ENCODE measurements around the gene LEMD2. TPM values are rescaled to one million over a fixed set of nuclear protein-coding genes. Genes with fewer than 3 reads are reported as not detected.

Gene LEMD2
- total and polyA plus RNA-seq, 9 of the 15 experiments (the other 6 are each of a cell fraction or from before 2014, with no cell fraction given), result 0.32 to 46.3 (median 30.8) TPM

- TF ChIP-seq ZBTB34 (CRISPR knock-in tag; IDR thresholded peaks at IDR 0.05) (no peak), ZNF740 (CRISPR knock-in tag; IDR thresholded peaks at IDR 0.05) (peak; percentile 74), ZNF740 (tag; IDR thresholded peaks at IDR 0.05) (no peak), BRF2 (IDR thresholded peaks at IDR 0.05; ENCODE audit: borderline replicate concordance, insufficient read depth, insufficient read length) (no peak), MAFK (IDR thresholded peaks at IDR 0.05; ENCODE audit: low read length) (no peak), NONO (IDR thresholded peaks at IDR 0.05; ENCODE audit: low read depth in 2 of 2, low read length in 1 of 2) (no peak), CBFB (CRISPR knock-in tag; IDR thresholded peaks at IDR 0.05) (no peak), ZNF668 (CRISPR knock-in tag; IDR thresholded peaks at IDR 0.05) (no peak), ZC3H4 (CRISPR knock-in tag; IDR thresholded peaks at IDR 0.05; ENCODE audit: borderline replicate concordance) (no peak), BCOR (IDR thresholded peaks at IDR 0.05) (peak; percentile 80), HMGN3 (IDR thresholded peaks at IDR 0.05; ENCODE audit: borderline replicate concordance, extremely low read depth, insufficient read length, low read depth, low read length) (no peak), KDM5B (IDR thresholded peaks at IDR 0.05; ENCODE audit: insufficient replicate concordance, low read depth, low read length) (no peak), KDM1A (IDR thresholded peaks at IDR 0.05) (no peak), CBFA2T3 (IDR thresholded peaks at IDR 0.05) (no peak), FOXM1 (IDR thresholded peaks at IDR 0.05; ENCODE audit: low read depth) (no peak), FOXM1 (CRISPR knock-in tag; IDR thresholded peaks at IDR 0.05; ENCODE audit: low read depth) (no peak), ATF7 (IDR thresholded peaks at IDR 0.05) (peak; percentile 45), DACH1 (IDR thresholded peaks at IDR 0.05; ENCODE audit: partially characterized antibody) (peak; percentile 33), CREB1 (IDR thresholded peaks at IDR 0.05) (no peak), CREB1 (CRISPR knock-in tag; IDR thresholded peaks at IDR 0.05) (peak; percentile 26), ETS2 (tag; IDR thresholded peaks at IDR 0.05; ENCODE audit: borderline replicate concordance, poor library complexity, severe bottlenecking) (no peak), RBM34 (IDR thresholded peaks at IDR 0.05; ENCODE audit: borderline replicate concordance, insufficient read depth, low read length) (no peak), GTF2F1 (IDR thresholded peaks at IDR 0.05; ENCODE audit: low read depth, low read length) (no peak), SNAPC5 (CRISPR knock-in tag; IDR thresholded peaks at IDR 0.05) (no peak)
- TF ChIP-seq, protein P1, sequence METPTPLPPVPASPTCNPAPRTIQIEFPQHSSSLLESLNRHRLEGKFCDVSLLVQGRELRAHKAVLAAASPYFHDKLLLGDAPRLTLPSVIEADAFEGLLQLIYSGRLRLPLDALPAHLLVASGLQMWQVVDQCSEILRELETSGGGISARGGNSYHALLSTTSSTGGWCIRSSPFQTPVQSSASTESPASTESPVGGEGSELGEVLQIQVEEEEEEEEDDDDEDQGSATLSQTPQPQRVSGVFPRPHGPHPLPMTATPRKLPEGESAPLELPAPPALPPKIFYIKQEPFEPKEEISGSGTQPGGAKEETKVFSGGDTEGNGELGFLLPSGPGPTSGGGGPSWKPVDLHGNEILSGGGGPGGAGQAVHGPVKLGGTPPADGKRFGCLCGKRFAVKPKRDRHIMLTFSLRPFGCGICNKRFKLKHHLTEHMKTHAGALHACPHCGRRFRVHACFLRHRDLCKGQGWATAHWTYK (CRISPR knock-in tag; IDR thresholded peaks at IDR 0.05), result no peak
These were observed 26.9 kb downstream of the LEMD2 start (continued) for GRCh38 chr6:33761922-33762629.

Data from K562 (cell line).